Activated CD8-positive, alpha-beta T cell treated with anti-CD3 and anti-CD28 coated beads for 36 hours (primary cell): Measurements from ENCODE around the gene ZFAND4. TPM values are rescaled to one million over a fixed set of nuclear protein-coding genes. Genes with fewer than 3 reads are reported as not detected.
"Not testable (repeated sequence)": the region's sequence is repeated elsewhere in the genome, so short reads cannot be mapped to it uniquely, and the experiment has no call there.

Experiments
- ATAC-seq: fragments of 200-7000 bp; cut with Tn5 transposase; one replicate; pipeline ENCODE4 v1.10.0; 2021; ENCODE audit warnings: mild to moderate bottlenecking, moderate library complexity
- CTCF ChIA-PET: fragments of 350-600 bp; sonication (Branson Sonifier 250); formaldehyde crosslinking; loops from one replicate; lab custom pipeline; 2021; ENCODE audit warnings: antibody characterized with exemption; lab: Charles Lee
- POLR2A ChIA-PET: fragments of 350-600 bp; sonication (Branson Sonifier 250); formaldehyde crosslinking; loops from one replicate; lab custom pipeline; 2021; ENCODE audit warnings: antibody characterized with exemption; lab: Charles Lee
- DNase-seq: peaks from one replicate; pipeline ENCODE4 v3.0.0-alpha.2; 2020
- H3K27ac Mint-ChIP-seq: one replicate; pipeline ENCODE4 v1.8.0; 2021; ENCODE audit warnings: mild to moderate bottlenecking, mixed read lengths
- H3K27me3 Mint-ChIP-seq: one replicate; pipeline ENCODE4 v1.8.0; 2021; ENCODE audit warnings: mixed read lengths
- H3K36me3 Mint-ChIP-seq: one replicate; pipeline ENCODE4 v1.8.0; 2021; ENCODE audit warnings: low read depth, mixed read lengths
- H3K4me1 Mint-ChIP-seq: one replicate; pipeline ENCODE4 v1.8.0; 2021; ENCODE audit warnings: low read depth, mixed read lengths
- H3K4me3 Mint-ChIP-seq: one replicate; pipeline ENCODE4 v1.8.0; 2021; ENCODE audit warnings: mild to moderate bottlenecking, moderate library complexity, mixed read lengths
- H3K9me3 Mint-ChIP-seq: one replicate; pipeline ENCODE4 v1.8.0; 2021; ENCODE audit warnings: mixed read lengths
- CTCF ChIP-seq: fragments of 200-600 bp; IDR thresholded peaks from one replicate; pipeline ENCODE4 v1.8.0; 2022; ENCODE audit warnings: antibody characterized with exemption, mild to moderate bottlenecking
- intact Hi-C: fragments of 100-400 bp; cut with micrococcal nuclease; formaldehyde crosslinking; loops from one replicate; pipeline ENCODE4 v1.10.0; 2022
- total RNA-seq, 2 experiments: library from RNA; stranded (reverse); gene quantifications; one replicate each; pipeline ENCODE4 v1.2.3, GENCODE V29; 2021

Gene ZFAND4
- total RNA-seq, 2 experiments from 2014 or later, result 11.5 to 13.5 TPM

DNA sequence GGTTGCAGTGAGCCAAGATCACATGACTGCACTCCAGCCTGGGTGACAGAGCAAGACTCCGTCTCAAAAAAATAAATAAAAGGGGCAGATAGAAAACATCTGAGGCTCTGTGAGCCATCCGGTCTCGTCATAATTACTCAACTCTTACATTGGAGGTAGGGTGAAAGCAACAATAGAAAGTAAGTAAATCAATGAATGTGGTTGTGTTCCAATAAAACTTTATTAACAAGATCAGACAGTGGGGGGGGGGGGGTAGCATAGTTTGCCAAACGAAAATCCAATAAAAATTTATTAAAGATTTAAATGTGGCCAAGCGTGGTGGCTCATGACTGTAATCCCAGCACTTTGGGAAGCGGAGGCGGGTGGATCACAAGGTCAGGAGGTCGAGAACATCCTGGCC is 2.8 kb upstream of the ZFAND4 start:
- Mint-ChIP-seq H3K27me3 (no peaks in the 10 kb centered on the region), H3K36me3 (peaks cover 11% of the 10 kb centered on the region), H3K9me3 (no peaks in the 10 kb centered on the region), H3K4me1 (peaks cover 15% of the 10 kb centered on the region), H3K27ac (no peak overlapping the region), H3K4me3 (no peak overlapping the region)
- POLR2A ChIA-PET, result interaction anchor here (0.7 to 1.4 kb wide), 2 partner anchors 16 to 74 kb away, joined by 3 to 4 read pairs; no protein-coding TSS in a partner anchor
- DNase-seq (no peak), ATAC-seq (no peak)
- intact Hi-C loops, result no loop called here
- CTCF ChIA-PET, result interaction anchor here (1.0 to 1.1 kb wide), 2 partner anchors 210 to 441 kb away, joined by 3 read pairs; no protein-coding TSS in a partner anchor
- no peak for TF ChIP-seq CTCF

GRCh38 chr10:45673074-45673648 is 589 bp upstream of the ZFAND4 start:
- ChIA-PET CTCF (interaction anchor here (1.2 to 3.0 kb wide), 8 partner anchors 15 to 423 kb away, joined by 3 to 21 read pairs (median 4); no protein-coding TSS in a partner anchor), POLR2A (interaction anchor here (1.0 to 1.2 kb wide), 2 partner anchors 18 to 208 kb away, joined by 3 to 4 read pairs; no protein-coding TSS in a partner anchor)
- H3K9me3 Mint-ChIP-seq, result no peaks in the 10 kb centered on the region
- DNase-seq, result no peak
- peaks cover 32% of the 10 kb centered on the region for H3K4me1 Mint-ChIP-seq
- peak overlapping the region; percentile 69 for H3K27ac Mint-ChIP-seq
- ATAC-seq, result no peak
- no peak for TF ChIP-seq CTCF
- peak overlapping the region; percentile 67 for H3K4me3 Mint-ChIP-seq
- intact Hi-C loops, result loop anchor here (5.0 kb wide), 2 partner anchors 206 to 421 kb away; no protein-coding TSS in a partner anchor
- H3K36me3 Mint-ChIP-seq, result peaks cover 11% of the 10 kb centered on the region
- H3K27me3 Mint-ChIP-seq, result no peaks in the 10 kb centered on the region

GRCh38 chr10:45671300-45671699 is 1.3 kb downstream of the ZFAND4 start:
- Mint-ChIP-seq H3K27ac (peak overlapping the region; percentile 90), H3K4me1 (peaks cover 32% of the 10 kb centered on the region), H3K36me3 (peaks cover 11% of the 10 kb centered on the region), H3K4me3 (peak overlapping the region; percentile 93)
- intact Hi-C loops, result loop anchor here (5.0 kb wide), 2 partner anchors 204 to 419 kb away; no protein-coding TSS in a partner anchor
- not testable (repeated sequence) for H3K27me3 Mint-ChIP-seq, DNase-seq, ATAC-seq, H3K9me3 Mint-ChIP-seq
- ChIA-PET CTCF (interaction anchor here (0.9 to 3.0 kb wide), 7 partner anchors 13 to 421 kb away, joined by 3 to 21 read pairs (median 5); no protein-coding TSS in a partner anchor), POLR2A (interaction anchor here (1.3 to 1.5 kb wide), 2 partner anchors 13 to 206 kb away, joined by 3 to 7 read pairs; no protein-coding TSS in a partner anchor)

DNA sequence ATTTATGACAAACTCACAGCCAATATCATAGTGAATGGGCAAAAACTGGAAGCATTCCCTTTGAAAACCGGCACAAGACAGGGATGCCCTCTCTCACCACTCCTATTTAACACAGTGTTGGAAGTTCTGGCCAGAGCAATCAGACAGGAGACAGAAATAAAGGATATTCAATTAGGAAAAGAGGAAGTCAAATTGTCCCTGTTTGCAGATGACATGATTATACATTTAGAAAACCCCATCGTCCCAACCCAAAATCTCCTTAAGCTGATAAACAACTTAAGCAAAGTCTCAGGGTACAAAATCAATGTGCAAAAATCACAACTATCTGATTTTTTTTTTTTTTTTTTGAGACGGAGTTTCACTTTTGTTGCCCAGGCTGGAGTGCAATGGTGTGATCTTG is 2.7 kb downstream of the ZFAND4 start:
- H3K9me3 Mint-ChIP-seq, CTCF ChIA-PET, DNase-seq, POLR2A ChIA-PET, H3K27ac Mint-ChIP-seq, ATAC-seq, H3K4me3 Mint-ChIP-seq, H3K27me3 Mint-ChIP-seq: not testable (repeated sequence)
- H3K36me3 Mint-ChIP-seq, result peaks cover 11% of the 10 kb centered on the region
- H3K4me1 Mint-ChIP-seq, result peaks cover 33% of the 10 kb centered on the region
- intact Hi-C loops, result loop anchor here (5.0 kb wide), 2 partner anchors 203 to 418 kb away; no protein-coding TSS in a partner anchor

GRCh38 chr10:45660876-45661411 is 11.6 kb downstream of the ZFAND4 start:
- intact Hi-C loops, result no loop called here
- H3K27ac Mint-ChIP-seq, result no peak overlapping the region
- peaks cover 46% of the 10 kb centered on the region for H3K36me3 Mint-ChIP-seq
- ChIA-PET POLR2A (no interaction called here), CTCF (no interaction called here)
- no peaks in the 10 kb centered on the region for H3K27me3 Mint-ChIP-seq
- no peak overlapping the region for H3K4me3 Mint-ChIP-seq
- H3K9me3 Mint-ChIP-seq, result peaks cover 20% of the 10 kb centered on the region
- TF ChIP-seq CTCF, result no peak
- DNase-seq (no peak), ATAC-seq (no peak)
- peaks cover 34% of the 10 kb centered on the region for H3K4me1 Mint-ChIP-seq
